Astrocyte of the spinal cord (primary cell): ENCODE data around the gene APCDD1L.

Experiments used
- DNase-seq: peaks from one replicate; pipeline ENCODE4 v3.0.0; 2011; ENCODE audit warnings: low read depth, low spot score
- H3K4me3 ChIP-seq: 2 replicates; pipeline ENCODE4 v1.5.1; 2011; ENCODE audit warnings: low read depth, mild to moderate bottlenecking, low read length, moderate library complexity
- CTCF ChIP-seq: IDR thresholded peaks from 2 replicates; pipeline ENCODE4 v1.5.1; 2012; ENCODE audit warnings: low read depth, mild to moderate bottlenecking, low read length, inconsistent platforms
- in situ Hi-C: cut with HindIII; loops from 2 replicates; pipeline ENCODE4 v1.10.0; 2017; ENCODE audit warnings: low sequenced_read_pairs

The APCDD1L gene

GRCh38 chr20:58481481-58482021 lies 33.6 kb downstream of the APCDD1L start:
- in situ Hi-C loops = no loop called here
- H3K4me3 ChIP-seq = no peak overlapping the region
- TF ChIP-seq CTCF = peak; percentile 66
- DNase-seq = peak; percentile 28

DNA sequence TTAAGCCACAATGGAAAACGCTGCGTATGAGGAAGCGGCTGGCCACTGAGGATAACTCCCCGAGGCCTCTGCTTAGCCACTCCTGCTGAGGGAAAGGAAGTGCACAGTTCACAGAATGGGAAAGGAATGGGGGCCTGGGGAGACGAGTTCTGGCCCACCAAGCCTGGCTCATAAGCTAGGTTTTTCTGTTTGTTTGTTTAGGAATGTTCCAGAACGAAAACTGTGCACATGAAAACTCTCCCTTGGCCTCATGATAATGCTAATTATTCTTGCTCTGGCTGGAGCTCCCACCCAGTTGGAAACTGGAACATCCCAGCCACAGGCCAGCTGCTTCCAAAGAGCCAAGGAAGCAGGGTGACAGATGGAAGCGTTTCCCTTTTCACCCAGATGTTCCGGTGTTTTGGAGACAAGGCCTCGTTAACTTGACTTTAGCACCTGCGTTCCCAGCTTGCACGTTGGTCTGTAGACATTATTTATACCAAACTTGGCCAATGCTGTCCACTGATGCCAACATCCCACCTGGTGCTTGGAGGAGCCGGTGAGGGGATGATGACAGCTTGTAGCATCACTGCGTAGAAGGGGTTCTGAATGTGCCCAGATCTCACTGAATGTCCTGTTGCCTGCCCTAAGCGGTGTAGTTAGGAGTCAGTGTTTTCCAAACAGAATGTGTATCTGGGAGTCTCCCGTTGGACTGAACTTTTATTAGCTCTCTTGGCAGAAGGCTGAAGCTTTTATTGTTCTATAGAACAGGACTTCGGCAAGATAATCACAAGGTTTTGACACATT lies 34.5 kb downstream of the APCDD1L start:
- in situ Hi-C loops = no loop called here
- TF ChIP-seq CTCF = no peak

GRCh38 chr20:58479726-58480440 lies 35.3 kb downstream of the APCDD1L start:
- in situ Hi-C loops = no loop called here
- no peak overlapping the region for H3K4me3 ChIP-seq
- TF ChIP-seq CTCF = no peak
- no peak for DNase-seq

More for the DNA sequence above, 34.5 kb downstream of the APCDD1L start:
- no peak overlapping the region for H3K4me3 ChIP-seq
- no peak for DNase-seq

GRCh38 chr20:58478141-58478805 lies 36.9 kb downstream of the APCDD1L start:
- H3K4me3 ChIP-seq = no peak overlapping the region
- no peak for DNase-seq
- no peak for TF ChIP-seq CTCF
- in situ Hi-C loops = no loop called here

- no peak for DNase-seq
- no peak overlapping the region for H3K4me3 ChIP-seq
- TF ChIP-seq CTCF = no peak
- in situ Hi-C loops = no loop called here
Observed at GRCh38 chr20:58475466-58475865, 39.7 kb downstream of the APCDD1L start.
